Measurements from ENCODE around the gene GDF15. TPM values are rescaled to one million over a fixed set of nuclear protein-coding genes. Genes with fewer than 3 reads are reported as not detected.

GDF15 gene
- total RNA-seq, 3 donors from 2014 or later: 13.8 to 28.2 (median 20.4) TPM

- DNase-seq: peak; percentile 40 to 73 (median 62)
- Histone ChIP-seq H3K36me3 (ENCODE audit: low read depth) (no peaks in the 10 kb centered on the region), H3K4me1 (ENCODE audit: low read depth) (peaks cover 41% of the 10 kb centered on the region), H3K9me3 (no peaks in the 10 kb centered on the region), H3K4me3 (no peak overlapping the region)
- no peak for ATAC-seq
- TF ChIP-seq CTCF (IDR thresholded peaks at IDR 0.05): no peak
- intact Hi-C loops (cut with DNase I, micrococcal nuclease): no loop called here
These were observed 32.1 kb downstream of the GDF15 start for GRCh38 chr19:18418029-18418482.

GRCh38 chr19:18418483-18419194, 32.7 kb downstream of the GDF15 start:
- peak; percentile 20 for ATAC-seq
- H3K4me1 ChIP-seq (ENCODE audit: low read depth): peaks cover 47% of the 10 kb centered on the region
- DNase-seq: peak; percentile 60 to 77 (median 62)
- TF ChIP-seq CTCF (IDR thresholded peaks at IDR 0.05): no peak
- intact Hi-C loops (cut with DNase I, micrococcal nuclease): no loop called here
- H3K36me3 ChIP-seq (ENCODE audit: low read depth): no peaks in the 10 kb centered on the region
- no peak overlapping the region for H3K4me3 ChIP-seq
- H3K9me3 ChIP-seq: no peaks in the 10 kb centered on the region

- TF ChIP-seq CTCF (IDR thresholded peaks at IDR 0.05): peak; percentile 28
- ATAC-seq (peak; percentile 69), DNase-seq (peak; percentile 69 to 86 (median 82))
- Histone ChIP-seq H3K36me3 (ENCODE audit: low read depth) (no peaks in the 10 kb centered on the region), H3K4me1 (ENCODE audit: low read depth) (peaks cover 49% of the 10 kb centered on the region), H3K9me3 (no peaks in the 10 kb centered on the region), H3K4me3 (peak within 1 kb of the TSS; percentile 30)
- intact Hi-C loops (cut with DNase I, micrococcal nuclease): no loop called here
These were observed 33.3 kb downstream of the GDF15 start, which contains the start of gene SSBP4 for GRCh38 chr19:18419195-18419698. TSS of gene SSBP4 (plus strand) at chr19:18419398. CDS start at chr19:18419649, 251 bp downstream.

- peaks cover 49% of the 10 kb centered on the region for H3K4me1 ChIP-seq (ENCODE audit: low read depth)
- peak; percentile 14 for ATAC-seq
- H3K4me3 ChIP-seq: peak overlapping the region; percentile 30
- H3K36me3 ChIP-seq (ENCODE audit: low read depth): no peaks in the 10 kb centered on the region
- DNase-seq: peak; percentile 67 to 82 (median 71)
- no peaks in the 10 kb centered on the region for H3K9me3 ChIP-seq
- intact Hi-C loops (cut with DNase I, micrococcal nuclease): no loop called here
- TF ChIP-seq CTCF (IDR thresholded peaks at IDR 0.05): no peak
These were observed 33.9 kb downstream of the GDF15 start for GRCh38 chr19:18419699-18420460.

GRCh38 chr19:18420930-18421329, 35.0 kb downstream of the GDF15 start:
- TF ChIP-seq CTCF (IDR thresholded peaks at IDR 0.05): no peak
- H3K36me3 ChIP-seq (ENCODE audit: low read depth): no peaks in the 10 kb centered on the region
- H3K9me3 ChIP-seq: no peaks in the 10 kb centered on the region
- H3K4me3 ChIP-seq: no peak overlapping the region
- ATAC-seq (no peak), DNase-seq (peak in 1 of 3 donors; percentile 56)
- intact Hi-C loops (cut with DNase I, micrococcal nuclease): no loop called here
- H3K4me1 ChIP-seq (ENCODE audit: low read depth): peaks cover 48% of the 10 kb centered on the region
